SK-N-SH (cell line): ENCODE results near the gene CACNA1D. TPM values are rescaled to one million over a fixed set of nuclear protein-coding genes. Genes with fewer than 3 reads are reported as not detected.

Experiments
- CTCF ChIA-PET: fragments of 300-600, 350-600 bp; formaldehyde crosslinking; extraction: SDS; loops from one replicate; lab custom pipeline; 2021; lab: Yijun Ruan, JAX
- POLR2A ChIA-PET: fragments of 350-600 bp; sonication (Branson Sonifier 250); formaldehyde crosslinking; extraction: SDS; loops from one replicate; lab custom pipeline; 2020; ENCODE audit warnings: antibody characterized with exemption, inconsistent platforms; lab: Yijun Ruan, JAX
- DNase-seq: peaks from one replicate; pipeline ENCODE4 v3.0.0; 2012
- H2AFZ ChIP-seq: fragments of 200-600 bp; sonication (generic); 2 replicates; pipeline ENCODE4 v1.8.1; 2016; ENCODE audit warnings: antibody characterized with exemption, mild to moderate bottlenecking, low read depth
- H3F3A ChIP-seq: fragments of 200-600 bp; sonication (generic); replicated peaks from 2 replicates; pipeline ENCODE3; 2016; ENCODE audit warnings: antibody characterized with exemption, mild to moderate bottlenecking; ENCODE audit not compliant: insufficient read depth
- H3K27ac ChIP-seq, 2 experiments: fragments of 200-500 bp in 1 of 2; fragments of 200-600 bp in 1 of 2; sonication (Bioruptor generic) in 1 of 2; sonication (generic), shearing (Covaris generic) in 1 of 2; 2 replicates each; pipeline versions ENCODE4 v1.5.1 to v1.6.1; 2014 to 2016; ENCODE audit warnings: low read depth in 2 of 2, inconsistent platforms in 1 of 2, low read length in 1 of 2, mild to moderate bottlenecking in 1 of 2, mixed read lengths in 1 of 2
- H3K27me3 ChIP-seq: fragments of 200-600 bp; sonication (generic), shearing (Covaris generic); 2 replicates; pipeline ENCODE4 v1.6.1; 2016; ENCODE audit warnings: mixed run types; ENCODE audit not compliant: insufficient read depth
- H3K36me3 ChIP-seq, 2 experiments: fragments of 200-500 bp in 1 of 2; fragments of 200-600 bp in 1 of 2; sonication (Bioruptor generic) in 1 of 2; sonication (generic) in 1 of 2; replicated peaks in 1 of 2; 2 replicates each; pipeline versions ENCODE3 to v1.5.1; 2014 to 2016; ENCODE audit warnings: low read length in 1 of 2, mild to moderate bottlenecking in 1 of 2; ENCODE audit not compliant: insufficient read depth in 2 of 2, control insufficient read depth in 1 of 2
- H3K4me1 ChIP-seq, 2 experiments: fragments of 200-500 bp in 1 of 2; fragments of 200-600 bp in 1 of 2; sonication (Bioruptor generic) in 1 of 2; sonication (generic), shearing (Covaris generic) in 1 of 2; 2 replicates each; pipeline versions ENCODE4 v1.5.1 to v1.6.1; 2014 to 2016; ENCODE audit warnings: low read depth in 1 of 2, low read length in 1 of 2, mixed run types in 1 of 2; ENCODE audit not compliant: insufficient read depth in 2 of 2, control insufficient read depth in 1 of 2
- H3K4me2 ChIP-seq: fragments of 200-600 bp; sonication (generic), shearing (Covaris generic); 2 replicates; pipeline ENCODE4 v1.6.1; 2017; ENCODE audit warnings: mixed run types
- H3K4me3 ChIP-seq, 2 experiments: fragments of 200-500 bp in 1 of 2; fragments of 200-600 bp in 1 of 2; sonication (Bioruptor generic) in 1 of 2; sonication (generic), shearing (Covaris generic) in 1 of 2; 2 replicates each; pipeline versions ENCODE4 v1.5.1 to v1.8.1; 2014 to 2016; ENCODE audit warnings: low read depth in 2 of 2, inconsistent platforms in 1 of 2, low read length in 1 of 2, mild to moderate bottlenecking in 1 of 2, mixed read lengths in 1 of 2, moderate library complexity in 1 of 2
- H3K79me2 ChIP-seq: fragments of 200-600 bp; sonication (generic); 2 replicates; pipeline ENCODE4 v1.8.1; 2017; ENCODE audit warnings: mild to moderate bottlenecking; ENCODE audit not compliant: insufficient read depth
- H3K9ac ChIP-seq: fragments of 200-600 bp; sonication (generic); 2 replicates; pipeline ENCODE4 v1.6.1; 2017; ENCODE audit warnings: mixed run types
- H3K9me2 ChIP-seq: fragments of 200-600 bp; sonication (generic); 2 replicates; pipeline ENCODE4 v1.6.1; 2017; ENCODE audit warnings: mixed run types
- H3K9me3 ChIP-seq: fragments of 200-600 bp; sonication (generic); 2 replicates; pipeline ENCODE4 v1.6.1; 2017; ENCODE audit warnings: mixed run types, mild to moderate bottlenecking, moderate library complexity
- H4K20me1 ChIP-seq: fragments of 200-600 bp; sonication (generic); 2 replicates; pipeline ENCODE4 v1.6.1; 2017; ENCODE audit warnings: mild to moderate bottlenecking, mixed run types; ENCODE audit not compliant: insufficient read depth
- ELF1 ChIP-seq: IDR thresholded peaks from 2 replicates; pipeline ENCODE4 v1.4.0; 2012
- EZH2phosphoT487 ChIP-seq: fragments of 200-600 bp; sonication (generic); IDR thresholded peaks from 2 replicates; pipeline ENCODE4 v1.6.1; 2017; ENCODE audit warnings: low read depth, mixed run types, mild to moderate bottlenecking, antibody characterized with exemption, moderate library complexity, borderline replicate concordance
- FOSL2 ChIP-seq: IDR thresholded peaks from 2 replicates; pipeline ENCODE4 v1.4.0; 2012; ENCODE audit warnings: low read depth, mild to moderate bottlenecking, moderate library complexity, borderline replicate concordance
- GABPA ChIP-seq: IDR thresholded peaks from 2 replicates; pipeline ENCODE4 v1.4.0; 2012; ENCODE audit warnings: low read depth, mild to moderate bottlenecking
- GATA2 ChIP-seq: sonication (generic); formaldehyde crosslinking; IDR thresholded peaks from 2 replicates; pipeline ENCODE4 v1.5.0; 2020; ENCODE audit warnings: mild to moderate bottlenecking, missing genetic modification reagents
- NRF1 ChIP-seq: IDR thresholded peaks from 2 replicates; pipeline ENCODE4 v1.6.1; 2012; ENCODE audit warnings: low read depth, mild to moderate bottlenecking, low read length
- POLR2AphosphoS5 ChIP-seq: IDR thresholded peaks from 2 replicates; pipeline ENCODE4 v1.6.1; 2012; ENCODE audit warnings: low read depth, low read length
- RAD21 ChIP-seq: IDR thresholded peaks from 2 replicates; pipeline ENCODE4 v1.6.1; 2012; ENCODE audit warnings: mild to moderate bottlenecking, low read length
- RCOR1 ChIP-seq: fragments of 150-350 bp; IDR thresholded peaks from 2 replicates; pipeline ENCODE4 v1.6.1; 2017; ENCODE audit warnings: antibody characterized with exemption, low read length
- REST ChIP-seq: IDR thresholded peaks from 2 replicates; pipeline ENCODE4 v1.6.1; 2012; ENCODE audit warnings: mild to moderate bottlenecking, low read depth, low read length, moderate library complexity
- RXRA ChIP-seq: IDR thresholded peaks from 2 replicates; pipeline ENCODE4 v1.4.0; 2012; ENCODE audit warnings: low read depth, mild to moderate bottlenecking, borderline replicate concordance
- SIN3A ChIP-seq: IDR thresholded peaks from 2 replicates; pipeline ENCODE4 v1.6.1; 2012; ENCODE audit warnings: low read depth, mild to moderate bottlenecking, low read length, moderate library complexity, borderline replicate concordance
- SMC3 ChIP-seq: IDR thresholded peaks from 2 replicates; pipeline ENCODE4 v1.6.1; 2012; ENCODE audit warnings: low read depth, low read length, improper control_type of control experiment
- TCF12 ChIP-seq: IDR thresholded peaks from 2 replicates; pipeline ENCODE4 v1.4.0; 2012
- TEAD4 ChIP-seq: IDR thresholded peaks from 2 replicates; pipeline ENCODE4 v1.4.0; 2012; ENCODE audit warnings: mild to moderate bottlenecking, borderline replicate concordance; ENCODE audit not compliant: insufficient read depth
- YY1 ChIP-seq: IDR thresholded peaks from 2 replicates; pipeline ENCODE4 v1.4.0; 2012; ENCODE audit warnings: low read depth, mild to moderate bottlenecking
- WGBS: methylation state at CpG from one replicate; pipeline ENCODE4 v1.1.6; 2017; ENCODE audit warnings: low lambda C conversion rate; 5-methylcytosine and 5-hydroxymethylcytosine counted together
- polyA plus RNA-seq, 3 experiments: library from polyadenylated mRNA; depleted of rRNA; stranded (reverse); fragments of >200 nt; gene quantifications; 2 replicates each; pipeline ENCODE4 v1.2.3, GENCODE V29; 2012
- TF ChIP-seq, protein P1 (sequence below): IDR thresholded peaks from 2 replicates; pipeline ENCODE4 v1.4.0; 2012; ENCODE audit warnings: low read depth, borderline replicate concordance
- TF ChIP-seq, protein P2 (sequence below): IDR thresholded peaks from 2 replicates; pipeline ENCODE4 v1.4.0; 2012; ENCODE audit warnings: low read depth, borderline replicate concordance
- TF ChIP-seq, protein P3 (sequence below): fragments of 150-350 bp; IDR thresholded peaks from 2 replicates; pipeline ENCODE4 v1.6.1; 2017; ENCODE audit warnings: antibody characterized with exemption, low read length, low read depth, borderline replicate concordance

The CACNA1D gene
- polyA plus RNA-seq, 1 of the 3 experiments (the other 2 are of a cell fraction), result 0.12 TPM

- 0% methylated on average over 2 of the region's 2 CpGs for WGBS
Observed at GRCh38 chr3:53583161-53583690, 88.8 kb downstream of the CACNA1D start.

More at GRCh38 chr3:53583161-53583690, 88.8 kb downstream of the CACNA1D start:
- peaks cover 0 to 6% of the 10 kb centered on the region in 2 experiments; a peak in 1 of 4 replicates for H3K4me1 ChIP-seq
- ChIA-PET POLR2A (no interaction called here), CTCF (no interaction called here)
- H3K9me2 ChIP-seq, result no peaks in the 10 kb centered on the region
- no peak overlapping the region for H3K27ac ChIP-seq
- H2AFZ ChIP-seq, result no peak overlapping the region
- H3F3A ChIP-seq, result no peaks in the 10 kb centered on the region
- no peaks in the 10 kb centered on the region for H3K79me2 ChIP-seq
- TF ChIP-seq NRF1 (no peak), GABPA (no peak), FOSL2 (no peak), RAD21 (no peak), RCOR1 (no peak), ELF1 (no peak), SMC3 (no peak), POLR2AphosphoS5 (no peak), TEAD4 (no peak), REST (no peak), GATA2 (no peak), EZH2phosphoT487 (no peak), TCF12 (no peak), YY1 (no peak), RXRA (no peak), SIN3A (no peak)
- TF ChIP-seq, protein P1, sequence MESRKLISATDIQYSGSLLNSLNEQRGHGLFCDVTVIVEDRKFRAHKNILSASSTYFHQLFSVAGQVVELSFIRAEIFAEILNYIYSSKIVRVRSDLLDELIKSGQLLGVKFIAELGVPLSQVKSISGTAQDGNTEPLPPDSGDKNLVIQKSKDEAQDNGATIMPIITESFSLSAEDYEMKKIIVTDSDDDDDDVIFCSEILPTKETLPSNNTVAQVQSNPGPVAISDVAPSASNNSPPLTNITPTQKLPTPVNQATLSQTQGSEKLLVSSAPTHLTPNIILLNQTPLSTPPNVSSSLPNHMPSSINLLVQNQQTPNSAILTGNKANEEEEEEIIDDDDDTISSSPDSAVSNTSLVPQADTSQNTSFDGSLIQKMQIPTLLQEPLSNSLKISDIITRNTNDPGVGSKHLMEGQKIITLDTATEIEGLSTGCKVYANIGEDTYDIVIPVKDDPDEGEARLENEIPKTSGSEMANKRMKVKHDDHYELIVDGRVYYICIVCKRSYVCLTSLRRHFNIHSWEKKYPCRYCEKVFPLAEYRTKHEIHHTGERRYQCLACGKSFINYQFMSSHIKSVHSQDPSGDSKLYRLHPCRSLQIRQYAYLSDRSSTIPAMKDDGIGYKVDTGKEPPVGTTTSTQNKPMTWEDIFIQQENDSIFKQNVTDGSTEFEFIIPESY, result no peak
- TF ChIP-seq, protein P2, sequence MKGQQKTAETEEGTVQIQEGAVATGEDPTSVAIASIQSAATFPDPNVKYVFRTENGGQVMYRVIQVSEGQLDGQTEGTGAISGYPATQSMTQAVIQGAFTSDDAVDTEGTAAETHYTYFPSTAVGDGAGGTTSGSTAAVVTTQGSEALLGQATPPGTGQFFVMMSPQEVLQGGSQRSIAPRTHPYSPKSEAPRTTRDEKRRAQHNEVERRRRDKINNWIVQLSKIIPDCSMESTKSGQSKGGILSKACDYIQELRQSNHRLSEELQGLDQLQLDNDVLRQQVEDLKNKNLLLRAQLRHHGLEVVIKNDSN, result no peak
- TF ChIP-seq, protein P3, sequence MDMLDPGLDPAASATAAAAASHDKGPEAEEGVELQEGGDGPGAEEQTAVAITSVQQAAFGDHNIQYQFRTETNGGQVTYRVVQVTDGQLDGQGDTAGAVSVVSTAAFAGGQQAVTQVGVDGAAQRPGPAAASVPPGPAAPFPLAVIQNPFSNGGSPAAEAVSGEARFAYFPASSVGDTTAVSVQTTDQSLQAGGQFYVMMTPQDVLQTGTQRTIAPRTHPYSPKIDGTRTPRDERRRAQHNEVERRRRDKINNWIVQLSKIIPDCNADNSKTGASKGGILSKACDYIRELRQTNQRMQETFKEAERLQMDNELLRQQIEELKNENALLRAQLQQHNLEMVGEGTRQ, result no peak
- no peaks in the 10 kb centered on the region for H3K9me3 ChIP-seq
- no peaks in the 10 kb centered on the region for H3K36me3 ChIP-seq
- H3K4me3 ChIP-seq, result no peak overlapping the region
- no peak for DNase-seq
- no peaks in the 10 kb centered on the region for H3K27me3 ChIP-seq
- no peaks in the 10 kb centered on the region for H4K20me1 ChIP-seq
- H3K4me2 ChIP-seq, result no peak overlapping the region
- H3K9ac ChIP-seq, result no peak overlapping the region
